PC-9 (cell line): ENCODE results near the gene THOC6.

Source experiments
- EZH2 ChIP-seq: fragments of 200-600 bp; sonication (generic); IDR thresholded peaks from 2 replicates; pipeline ENCODE4 v1.8.0; 2017; ENCODE audit warnings: antibody characterized with exemption, low read depth
- TF ChIP-seq, protein P1 (sequence below): fragments of 200-600 bp; sonication (generic); conservative IDR thresholded peaks from 2 replicates; pipeline ENCODE4 v1.6.1; 2017; ENCODE audit warnings: mixed run types, antibody characterized with exemption, mild to moderate bottlenecking, moderate library complexity

DNA sequence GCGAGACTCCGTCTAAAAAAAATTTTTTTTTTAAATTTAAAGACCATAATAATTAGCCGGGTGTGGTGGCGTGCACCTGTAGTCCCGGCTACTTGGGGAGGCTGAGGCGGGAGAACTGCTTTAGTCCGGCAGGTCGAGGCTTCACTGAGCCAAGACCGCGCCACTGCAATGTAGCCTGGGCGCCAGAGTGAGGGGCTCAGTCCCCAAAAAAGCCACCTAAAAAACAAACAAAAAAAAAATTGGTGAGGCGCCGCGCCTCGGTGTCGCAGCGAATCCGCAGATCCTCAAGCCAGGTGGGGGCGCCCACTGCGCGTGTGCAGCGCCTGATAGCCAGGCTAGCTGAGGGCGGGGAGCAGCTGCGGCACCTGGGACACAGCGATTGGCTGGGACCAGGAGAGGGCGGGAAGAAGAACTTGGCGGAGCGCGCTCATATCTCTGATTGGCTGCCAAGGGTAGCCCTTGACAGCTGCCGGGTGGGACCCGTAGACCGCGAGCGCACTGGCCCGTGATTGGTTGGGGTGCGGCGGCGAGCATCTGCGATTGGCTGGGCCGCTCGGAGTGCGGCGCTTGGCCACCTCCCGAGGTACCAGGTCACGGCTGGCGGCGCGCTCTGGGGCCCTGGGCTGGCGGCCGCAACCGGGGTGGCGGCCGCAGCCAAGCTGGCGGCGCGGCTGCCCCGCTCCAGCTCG is 20.1 kb upstream of the THOC6 start:
- TF ChIP-seq, protein P1, sequence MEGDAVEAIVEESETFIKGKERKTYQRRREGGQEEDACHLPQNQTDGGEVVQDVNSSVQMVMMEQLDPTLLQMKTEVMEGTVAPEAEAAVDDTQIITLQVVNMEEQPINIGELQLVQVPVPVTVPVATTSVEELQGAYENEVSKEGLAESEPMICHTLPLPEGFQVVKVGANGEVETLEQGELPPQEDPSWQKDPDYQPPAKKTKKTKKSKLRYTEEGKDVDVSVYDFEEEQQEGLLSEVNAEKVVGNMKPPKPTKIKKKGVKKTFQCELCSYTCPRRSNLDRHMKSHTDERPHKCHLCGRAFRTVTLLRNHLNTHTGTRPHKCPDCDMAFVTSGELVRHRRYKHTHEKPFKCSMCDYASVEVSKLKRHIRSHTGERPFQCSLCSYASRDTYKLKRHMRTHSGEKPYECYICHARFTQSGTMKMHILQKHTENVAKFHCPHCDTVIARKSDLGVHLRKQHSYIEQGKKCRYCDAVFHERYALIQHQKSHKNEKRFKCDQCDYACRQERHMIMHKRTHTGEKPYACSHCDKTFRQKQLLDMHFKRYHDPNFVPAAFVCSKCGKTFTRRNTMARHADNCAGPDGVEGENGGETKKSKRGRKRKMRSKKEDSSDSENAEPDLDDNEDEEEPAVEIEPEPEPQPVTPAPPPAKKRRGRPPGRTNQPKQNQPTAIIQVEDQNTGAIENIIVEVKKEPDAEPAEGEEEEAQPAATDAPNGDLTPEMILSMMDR: peak; percentile 61
- no peak for TF ChIP-seq EZH2
